ENCODE results near the gene PDPK1.
"Not testable (repeated sequence)": the region's sequence is repeated elsewhere in the genome, so short reads cannot be mapped to it uniquely, and the experiment has no call there.

DNA sequence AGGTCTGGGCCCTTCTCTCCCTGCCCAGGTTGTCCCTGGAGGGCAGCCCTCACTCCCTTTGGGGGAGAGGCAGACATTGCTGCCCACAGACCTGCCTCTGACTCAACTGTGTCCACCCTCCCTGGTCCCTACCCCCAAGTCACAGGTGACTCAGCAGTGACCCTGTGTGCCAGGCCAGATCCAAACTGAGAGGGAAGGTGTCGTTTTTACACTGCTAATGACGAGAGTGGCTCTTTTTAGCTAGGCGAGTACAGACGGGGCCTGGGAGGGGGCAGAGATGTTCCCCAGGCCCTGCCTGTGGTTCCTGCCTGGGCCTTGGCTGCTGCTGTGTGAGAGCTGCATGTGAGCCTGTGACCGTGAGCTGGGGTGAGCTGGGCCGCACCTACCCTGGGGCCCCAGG lies 61.3 kb downstream of the PDPK1 start:
- TF ChIP-seq, protein P1, sequence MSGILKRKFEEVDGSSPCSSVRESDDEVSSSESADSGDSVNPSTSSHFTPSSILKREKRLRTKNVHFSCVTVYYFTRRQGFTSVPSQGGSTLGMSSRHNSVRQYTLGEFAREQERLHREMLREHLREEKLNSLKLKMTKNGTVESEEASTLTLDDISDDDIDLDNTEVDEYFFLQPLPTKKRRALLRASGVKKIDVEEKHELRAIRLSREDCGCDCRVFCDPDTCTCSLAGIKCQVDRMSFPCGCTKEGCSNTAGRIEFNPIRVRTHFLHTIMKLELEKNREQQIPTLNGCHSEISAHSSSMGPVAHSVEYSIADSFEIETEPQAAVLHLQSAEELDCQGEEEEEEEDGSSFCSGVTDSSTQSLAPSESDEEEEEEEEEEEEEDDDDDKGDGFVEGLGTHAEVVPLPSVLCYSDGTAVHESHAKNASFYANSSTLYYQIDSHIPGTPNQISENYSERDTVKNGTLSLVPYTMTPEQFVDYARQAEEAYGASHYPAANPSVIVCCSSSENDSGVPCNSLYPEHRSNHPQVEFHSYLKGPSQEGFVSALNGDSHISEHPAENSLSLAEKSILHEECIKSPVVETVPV (CRISPR knock-in tag; IDR thresholded peaks at IDR 0.05), result not testable (repeated sequence)
- not testable (repeated sequence) for TF ChIP-seq RARB (CRISPR knock-in tag; IDR thresholded peaks at IDR 0.05); ZFP3 (CRISPR knock-in tag; IDR thresholded peaks at IDR 0.05); ZNF565 (CRISPR knock-in tag; conservative IDR thresholded peaks at IDR 0.05; ENCODE audit: low read depth)
- TF ChIP-seq, protein P2, sequence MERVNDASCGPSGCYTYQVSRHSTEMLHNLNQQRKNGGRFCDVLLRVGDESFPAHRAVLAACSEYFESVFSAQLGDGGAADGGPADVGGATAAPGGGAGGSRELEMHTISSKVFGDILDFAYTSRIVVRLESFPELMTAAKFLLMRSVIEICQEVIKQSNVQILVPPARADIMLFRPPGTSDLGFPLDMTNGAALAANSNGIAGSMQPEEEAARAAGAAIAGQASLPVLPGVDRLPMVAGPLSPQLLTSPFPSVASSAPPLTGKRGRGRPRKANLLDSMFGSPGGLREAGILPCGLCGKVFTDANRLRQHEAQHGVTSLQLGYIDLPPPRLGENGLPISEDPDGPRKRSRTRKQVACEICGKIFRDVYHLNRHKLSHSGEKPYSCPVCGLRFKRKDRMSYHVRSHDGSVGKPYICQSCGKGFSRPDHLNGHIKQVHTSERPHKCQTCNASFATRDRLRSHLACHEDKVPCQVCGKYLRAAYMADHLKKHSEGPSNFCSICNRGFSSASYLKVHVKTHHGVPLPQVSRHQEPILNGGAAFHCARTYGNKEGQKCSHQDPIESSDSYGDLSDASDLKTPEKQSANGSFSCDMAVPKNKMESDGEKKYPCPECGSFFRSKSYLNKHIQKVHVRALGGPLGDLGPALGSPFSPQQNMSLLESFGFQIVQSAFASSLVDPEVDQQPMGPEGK (CRISPR knock-in tag; IDR thresholded peaks at IDR 0.05; ENCODE audit: borderline replicate concordance), result not testable (repeated sequence)
